ENCODE results near the gene KAT7. TPM values are rescaled to one million over a fixed set of nuclear protein-coding genes. Genes with fewer than 3 reads are reported as not detected.
"Not testable (repeated sequence)": the region's sequence is repeated elsewhere in the genome, so short reads cannot be mapped to it uniquely, and the experiment has no call there.

Gene KAT7
- total RNA-seq, 1 donor from 2014 or later: 64.0 TPM

DNA sequence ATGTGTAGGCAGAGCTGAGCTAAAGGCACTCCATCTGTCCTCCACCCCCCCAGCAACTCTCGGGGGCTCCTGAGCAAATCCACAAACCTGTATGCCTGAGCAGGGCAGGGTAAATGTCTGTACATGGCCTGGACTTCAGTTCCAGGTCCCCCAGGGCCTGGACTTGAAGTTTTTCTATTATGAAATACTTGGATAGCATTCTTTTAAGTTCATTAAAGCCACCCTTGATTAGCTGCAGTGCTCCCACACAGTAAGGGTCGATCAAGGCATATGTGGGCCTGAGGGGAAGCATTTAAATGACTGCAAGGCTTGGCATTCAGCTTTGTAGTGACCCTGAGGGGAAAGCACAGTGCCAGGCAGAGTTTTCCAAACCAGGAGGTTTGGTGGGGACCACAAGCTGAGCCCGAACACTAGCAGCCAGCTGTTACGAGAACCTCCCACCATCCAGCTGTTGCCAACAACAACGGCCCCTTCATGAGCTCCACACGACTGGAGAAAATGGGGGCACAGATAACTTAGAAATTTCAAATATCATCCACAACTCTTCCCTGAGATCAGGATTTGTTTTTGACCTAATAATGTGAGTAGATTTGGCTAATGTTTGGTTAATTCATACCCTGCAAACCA, 31.2 kb upstream of the KAT7 start:
- Mint-ChIP-seq H3K4me1 (ENCODE audit: unreplicated experiment) (peaks cover 16% of the 10 kb centered on the region), H3K27ac (no peak overlapping the region), H3K36me3 (no peaks in the 10 kb centered on the region), H3K4me3 (no peak overlapping the region), H3K9me3 (no peaks in the 10 kb centered on the region), H3K27me3 (no peaks in the 10 kb centered on the region)
- TF ChIP-seq, protein P1, sequence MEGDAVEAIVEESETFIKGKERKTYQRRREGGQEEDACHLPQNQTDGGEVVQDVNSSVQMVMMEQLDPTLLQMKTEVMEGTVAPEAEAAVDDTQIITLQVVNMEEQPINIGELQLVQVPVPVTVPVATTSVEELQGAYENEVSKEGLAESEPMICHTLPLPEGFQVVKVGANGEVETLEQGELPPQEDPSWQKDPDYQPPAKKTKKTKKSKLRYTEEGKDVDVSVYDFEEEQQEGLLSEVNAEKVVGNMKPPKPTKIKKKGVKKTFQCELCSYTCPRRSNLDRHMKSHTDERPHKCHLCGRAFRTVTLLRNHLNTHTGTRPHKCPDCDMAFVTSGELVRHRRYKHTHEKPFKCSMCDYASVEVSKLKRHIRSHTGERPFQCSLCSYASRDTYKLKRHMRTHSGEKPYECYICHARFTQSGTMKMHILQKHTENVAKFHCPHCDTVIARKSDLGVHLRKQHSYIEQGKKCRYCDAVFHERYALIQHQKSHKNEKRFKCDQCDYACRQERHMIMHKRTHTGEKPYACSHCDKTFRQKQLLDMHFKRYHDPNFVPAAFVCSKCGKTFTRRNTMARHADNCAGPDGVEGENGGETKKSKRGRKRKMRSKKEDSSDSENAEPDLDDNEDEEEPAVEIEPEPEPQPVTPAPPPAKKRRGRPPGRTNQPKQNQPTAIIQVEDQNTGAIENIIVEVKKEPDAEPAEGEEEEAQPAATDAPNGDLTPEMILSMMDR (conservative IDR thresholded peaks at IDR 0.05): no peak
- no peak for DNase-seq (ENCODE audit: extremely low spot score, unreplicated experiment)

DNA sequence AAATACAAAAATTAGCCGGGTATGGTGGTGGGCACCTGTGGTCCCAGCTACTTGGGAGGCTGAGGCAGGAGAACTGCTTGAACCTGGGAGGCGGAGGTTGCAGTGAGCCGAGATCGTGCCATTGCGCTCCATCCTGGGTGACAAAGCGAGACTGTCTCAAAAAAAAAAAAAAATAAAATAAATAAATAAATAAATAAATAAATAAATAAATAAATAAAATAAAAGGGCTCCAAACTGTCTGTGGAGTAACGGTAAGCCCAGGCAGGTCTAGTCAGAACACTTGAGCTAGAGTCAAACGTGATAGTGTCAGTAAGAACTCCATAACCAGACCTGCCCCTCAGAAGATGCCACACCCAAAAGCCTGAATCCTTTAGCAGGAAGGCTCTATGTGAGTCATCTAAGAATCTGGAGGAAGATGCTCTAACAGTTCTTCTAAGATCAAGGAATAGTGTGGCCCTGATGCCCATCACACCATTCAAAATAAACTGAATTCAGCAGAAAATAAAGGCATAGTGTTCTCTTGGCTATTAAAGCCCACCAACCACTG, 29.9 kb upstream of the KAT7 start:
- H3K9me3 Mint-ChIP-seq; DNase-seq (ENCODE audit: extremely low spot score, unreplicated experiment); H3K4me3 Mint-ChIP-seq; H3K27me3 Mint-ChIP-seq; H3K27ac Mint-ChIP-seq; H3K36me3 Mint-ChIP-seq: not testable (repeated sequence)
- H3K4me1 Mint-ChIP-seq (ENCODE audit: unreplicated experiment): peaks cover 13% of the 10 kb centered on the region

DNA sequence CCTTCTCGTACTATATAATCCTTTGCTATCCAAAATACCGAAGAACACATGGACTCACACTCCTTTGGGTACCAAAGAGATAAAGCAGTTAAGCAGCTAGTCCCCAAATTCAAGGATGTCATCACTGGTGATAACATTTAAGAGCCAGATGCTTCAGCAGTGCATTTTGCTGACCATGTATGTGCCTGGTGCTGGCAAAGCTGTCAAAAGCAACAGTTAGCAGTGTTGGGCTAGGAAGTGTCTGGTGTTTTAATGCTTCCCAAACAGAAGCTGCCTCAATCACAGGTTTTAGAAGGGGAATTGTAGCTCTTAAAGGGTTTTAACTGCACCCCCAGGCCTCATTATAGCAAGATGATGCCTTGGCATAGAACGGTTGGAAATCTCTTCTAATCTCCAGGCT, 29.3 kb upstream of the KAT7 start:
- H3K27me3 Mint-ChIP-seq: peaks cover 2% of the 10 kb centered on the region
- peaks cover 15% of the 10 kb centered on the region for H3K4me1 Mint-ChIP-seq (ENCODE audit: unreplicated experiment)
- peaks cover 2% of the 10 kb centered on the region for H3K9me3 Mint-ChIP-seq
- no peak overlapping the region for H3K27ac Mint-ChIP-seq
- DNase-seq (ENCODE audit: extremely low spot score, unreplicated experiment): no peak
- H3K4me3 Mint-ChIP-seq: no peak overlapping the region
- TF ChIP-seq, protein P1 (conservative IDR thresholded peaks at IDR 0.05): no peak
- H3K36me3 Mint-ChIP-seq: no peaks in the 10 kb centered on the region

DNA sequence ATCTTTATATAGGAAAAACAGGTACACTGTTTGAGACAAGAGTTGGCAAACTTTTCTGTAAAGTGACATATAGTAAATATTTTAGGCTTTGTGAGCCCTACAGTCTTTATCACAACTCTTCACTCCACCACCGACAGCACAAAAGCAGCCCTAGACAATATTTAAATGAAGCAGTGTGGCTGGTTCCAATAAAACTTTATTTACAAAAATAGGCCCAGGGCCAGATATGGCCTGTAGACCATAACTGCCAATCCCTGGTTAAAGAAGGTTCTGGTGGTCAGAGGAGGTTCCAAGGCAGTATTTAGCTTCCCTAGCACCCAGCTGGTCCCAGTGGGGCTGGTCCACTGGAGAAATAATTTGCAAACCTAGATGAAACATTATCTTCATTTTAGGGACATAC, 28.2 kb upstream of the KAT7 start:
- DNase-seq (ENCODE audit: extremely low spot score, unreplicated experiment): no peak
- Mint-ChIP-seq H3K4me1 (ENCODE audit: unreplicated experiment) (peaks cover 16% of the 10 kb centered on the region), H3K36me3 (no peaks in the 10 kb centered on the region), H3K27me3 (peaks cover 6% of the 10 kb centered on the region), H3K4me3 (no peak overlapping the region), H3K9me3 (peaks cover 4% of the 10 kb centered on the region), H3K27ac (peak overlapping the region; percentile 29)
- TF ChIP-seq, protein P1 (conservative IDR thresholded peaks at IDR 0.05): no peak

DNA sequence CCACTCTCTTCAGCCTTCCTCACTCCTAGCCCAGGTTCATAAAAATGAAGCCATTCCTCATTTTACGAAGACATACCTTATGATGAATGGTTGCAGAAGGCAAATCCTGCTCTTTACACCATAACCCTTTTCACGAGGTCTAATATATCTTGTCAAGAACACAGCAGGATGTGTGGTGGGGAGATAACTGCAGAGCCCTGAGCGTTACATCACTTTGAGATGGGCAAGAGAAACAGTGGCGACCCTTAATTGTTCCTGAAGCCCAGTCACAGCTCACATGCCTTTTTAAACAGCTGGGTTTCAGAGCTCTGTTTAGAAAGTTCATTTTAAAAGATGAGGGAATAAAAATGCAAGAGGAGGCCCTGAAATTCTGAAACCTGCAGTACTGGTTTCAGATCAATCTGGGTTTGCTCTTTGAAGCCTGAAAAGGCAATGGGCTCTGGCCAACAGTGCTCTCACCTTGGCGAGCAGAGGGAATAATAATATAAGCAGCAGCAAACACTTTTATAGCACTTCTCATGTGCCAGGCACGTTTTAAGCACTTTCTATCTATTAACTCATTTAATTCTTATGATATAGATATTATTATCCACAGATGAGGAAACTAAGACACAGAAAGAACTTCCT, 27.4 kb upstream of the KAT7 start:
- Mint-ChIP-seq H3K4me3 (peak overlapping the region; percentile 58), H3K27me3 (peaks cover 13% of the 10 kb centered on the region), H3K9me3 (peaks cover 4% of the 10 kb centered on the region), H3K36me3 (no peaks in the 10 kb centered on the region), H3K27ac (peak overlapping the region; percentile 29), H3K4me1 (ENCODE audit: unreplicated experiment) (peaks cover 9% of the 10 kb centered on the region)
- TF ChIP-seq, protein P1 (conservative IDR thresholded peaks at IDR 0.05): no peak
- DNase-seq (ENCODE audit: extremely low spot score, unreplicated experiment): no peak
